GM21367 (cell line): ENCODE results near the gene GDE1.

Source experiments
- ATAC-seq: cut with Tn5 transposase; IDR thresholded peaks from one replicate; pipeline ENCODE4 v1.9.1; 2021; ENCODE audit not compliant: unreplicated experiment

Gene GDE1

DNA sequence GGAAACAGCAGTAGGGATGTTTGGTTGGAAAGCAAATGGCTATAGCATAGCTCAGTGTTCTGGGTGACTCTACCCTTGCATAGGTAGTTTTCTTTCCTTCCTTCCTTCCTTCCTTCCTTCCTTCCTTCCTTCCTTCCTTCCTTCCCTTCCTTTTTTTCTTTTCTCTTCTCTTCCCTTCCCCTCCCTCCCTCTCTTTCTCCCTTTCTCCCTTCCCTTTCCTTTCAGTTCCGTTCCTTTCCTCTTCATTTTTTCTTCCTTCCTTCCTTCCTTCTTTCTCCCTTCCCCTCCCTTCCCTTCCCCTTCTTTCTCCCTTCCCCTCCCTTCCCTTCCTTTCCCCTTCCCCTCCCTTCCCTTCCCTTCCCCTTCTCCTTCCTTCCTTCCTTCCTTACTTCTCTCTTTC lies 31.3 kb downstream of the GDE1 start:
- ATAC-seq, result no peak

DNA sequence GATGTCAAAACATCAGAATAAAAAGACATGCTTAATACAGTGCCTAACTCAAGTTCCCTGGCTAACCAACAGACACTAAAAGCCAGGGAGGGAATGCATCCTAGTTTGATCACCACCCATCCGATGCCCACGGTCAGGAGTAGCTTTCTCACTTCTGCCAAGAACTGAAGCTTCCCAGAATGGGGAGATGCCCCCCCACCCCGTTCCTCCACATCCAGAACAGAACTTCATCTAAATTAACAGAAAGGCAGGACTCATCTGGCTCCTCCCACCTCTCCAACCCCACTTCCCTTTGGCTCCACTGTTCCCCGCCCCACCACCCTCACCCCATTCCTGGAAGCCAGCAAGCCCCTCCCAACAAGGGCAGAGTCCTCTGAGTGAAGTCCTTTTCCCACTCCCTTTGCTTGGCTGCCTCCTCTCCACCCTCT lies 33.7 kb downstream of the GDE1 start:
- no peak for ATAC-seq

GRCh38 chr16:19486750-19487325 lies 35.1 kb downstream of the GDE1 start:
- ATAC-seq, result no peak

DNA sequence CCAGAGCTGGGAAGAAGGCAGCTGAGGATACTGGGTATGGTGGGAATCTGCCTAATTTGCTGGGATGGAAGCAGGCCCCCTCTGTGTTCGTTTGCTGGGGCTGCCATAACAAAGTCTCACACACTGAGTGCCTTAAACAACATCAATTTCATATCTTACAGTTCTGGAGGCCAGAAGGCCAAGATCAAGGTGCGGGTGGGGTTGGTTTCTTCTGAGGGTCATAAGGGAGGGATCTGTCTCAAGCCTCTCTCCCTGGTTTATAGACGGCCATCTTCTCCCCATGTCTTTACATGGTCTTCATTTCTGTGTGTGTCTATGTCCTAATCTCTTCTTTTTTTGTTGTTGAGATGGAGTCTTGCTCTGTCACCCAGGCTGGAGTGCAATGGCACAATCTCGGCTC lies 35.8 kb downstream of the GDE1 start:
- ATAC-seq, result no peak

- no peak for ATAC-seq
Measured at GRCh38 chr16:19485611-19486010, 36.3 kb downstream of the GDE1 start.

GRCh38 chr16:19484096-19484495 lies 37.8 kb downstream of the GDE1 start:
- no peak for ATAC-seq

DNA sequence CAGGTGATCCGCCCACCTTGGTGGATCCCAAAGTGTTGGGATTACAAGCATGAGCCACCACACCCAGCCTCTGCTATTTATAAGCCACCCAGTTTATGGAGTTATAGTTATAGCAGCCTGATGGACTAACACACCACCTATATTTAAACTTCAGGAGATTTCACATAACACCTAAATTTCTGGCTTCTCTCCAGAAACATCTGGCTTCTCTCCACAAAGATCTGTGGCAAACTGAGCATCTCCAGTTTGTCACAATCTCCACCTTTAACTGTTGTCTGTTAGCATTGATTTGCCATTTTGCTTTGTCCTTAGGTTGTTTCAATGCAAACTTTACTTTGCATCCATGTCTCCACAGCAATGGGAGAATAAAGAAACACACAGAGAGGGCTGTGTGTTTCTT lies 39.6 kb downstream of the GDE1 start:
- ATAC-seq, result no peak

- no peak for ATAC-seq
Measured at GRCh38 chr16:19481769-19482168, 40.1 kb downstream of the GDE1 start.

DNA sequence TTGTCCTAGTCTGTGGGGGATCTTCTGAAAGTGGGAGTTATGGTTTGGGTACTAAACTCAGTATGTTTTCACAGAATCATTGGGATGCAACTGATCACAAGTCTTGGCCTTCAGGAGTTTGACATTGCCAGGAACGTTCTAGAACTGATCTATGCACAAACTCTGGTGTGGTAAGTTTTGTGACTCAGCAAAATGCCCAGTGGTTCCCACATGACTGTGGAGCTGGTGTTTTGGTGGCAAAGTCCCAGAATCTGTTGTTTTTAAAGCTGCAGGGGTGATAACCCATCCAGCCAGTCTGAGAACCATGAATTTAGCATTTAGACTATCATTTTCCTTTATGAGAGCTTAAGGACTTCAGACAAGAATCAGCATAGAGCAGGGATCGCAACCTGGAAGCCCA lies 40.6 kb downstream of the GDE1 start:
- ATAC-seq, result no peak

DNA sequence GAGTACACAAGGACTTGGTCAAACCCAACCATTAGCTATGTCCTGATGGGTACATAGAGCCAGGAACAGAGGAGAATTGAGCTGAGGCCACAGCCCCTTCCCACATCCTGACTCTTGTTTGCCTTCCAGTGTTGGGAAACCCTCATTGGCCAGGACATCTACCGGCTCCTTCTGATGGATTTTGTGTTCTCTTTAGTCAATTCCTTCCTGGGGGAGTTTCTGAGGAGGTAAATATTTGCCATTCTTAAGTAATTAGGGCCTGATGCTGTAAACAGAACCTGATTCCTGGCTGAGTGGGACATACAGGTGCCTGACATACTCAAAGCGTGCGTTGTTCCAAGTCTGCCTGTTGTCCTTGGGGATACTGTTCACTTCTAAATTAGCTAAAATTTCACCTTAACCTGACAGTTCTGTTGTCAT lies 42.6 kb downstream of the GDE1 start:
- ATAC-seq, result no peak

GRCh38 chr16:19478505-19478904 lies 43.4 kb downstream of the GDE1 start:
- no peak for ATAC-seq

- no peak for ATAC-seq
Measured at GRCh38 chr16:19474617-19475016, 47.3 kb downstream of the GDE1 start.

GRCh38 chr16:19472482-19472881 lies 49.4 kb downstream of the GDE1 start:
- ATAC-seq, result no peak

- no peak for ATAC-seq
Measured at GRCh38 chr16:19468300-19468699, 53.6 kb downstream of the GDE1 start.

- ATAC-seq, result no peak
Measured at GRCh38 chr16:19463468-19464315, 58.2 kb downstream of the GDE1 start.

- ATAC-seq, result no peak
Measured at GRCh38 chr16:19460397-19460796, 61.5 kb downstream of the GDE1 start.

DNA sequence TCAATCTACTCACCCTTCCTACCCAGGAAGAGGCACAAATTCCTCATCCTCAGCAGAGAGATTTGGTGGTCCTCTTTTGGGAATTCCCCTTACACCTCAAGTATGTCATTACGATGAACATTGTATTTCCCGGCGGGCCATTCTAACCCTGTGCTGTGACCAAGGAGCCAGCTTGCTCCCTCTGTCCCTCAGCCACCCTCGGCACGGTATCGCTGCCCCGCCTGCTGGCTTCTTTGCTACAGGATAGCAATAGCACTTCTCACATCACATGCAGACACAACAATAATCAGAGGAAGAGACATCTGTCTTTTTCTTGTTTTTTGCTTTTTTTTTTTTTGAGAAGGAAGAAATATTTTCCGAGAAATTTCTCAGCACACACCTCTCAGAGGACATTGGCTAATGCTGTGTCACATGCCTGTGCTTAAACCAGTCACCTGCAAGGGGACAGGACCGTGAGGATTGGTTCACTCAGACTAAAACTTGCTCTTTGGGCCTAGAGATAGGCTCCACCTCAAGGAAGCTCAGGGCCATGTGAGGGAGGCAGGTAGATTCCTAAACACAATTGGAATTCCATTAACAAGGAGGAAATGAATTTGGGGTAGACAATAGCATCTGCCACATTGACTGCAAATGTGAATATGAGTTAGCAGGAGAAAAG lies 63.0 kb downstream of the GDE1 start:
- ATAC-seq, result no peak
